HepG2 (cell line): ENCODE measurements around the gene ABHD2. TPM values are rescaled to one million over a fixed set of nuclear protein-coding genes. Genes with fewer than 3 reads are reported as not detected.

Experiments
- BRD4 ChIP-seq: sonication (generic); formaldehyde crosslinking; IDR thresholded peaks from 2 replicates; pipeline ENCODE4 v1.4.0; 2020; ENCODE audit warnings: missing genetic modification reagents
- DBP ChIP-seq: sonication (generic); formaldehyde crosslinking; IDR thresholded peaks from 2 replicates; pipeline ENCODE4 v1.4.0; 2020; ENCODE audit warnings: missing genetic modification reagents; ENCODE audit errors: not compliant biosample characterization
- EHMT2 ChIP-seq: fragments of 200-600 bp; sonication (generic); IDR thresholded peaks from 2 replicates; pipeline ENCODE4 v1.7.0; 2017; ENCODE audit warnings: antibody characterized with exemption, low read depth, low read length, borderline replicate concordance
- GPN1 ChIP-seq: sonication (generic); formaldehyde crosslinking; IDR thresholded peaks from 2 replicates; pipeline ENCODE4 v1.5.1; 2020; ENCODE audit warnings: missing genetic modification reagents, borderline replicate concordance
- HNRNPH1 ChIP-seq: fragments of 200-400 bp; formaldehyde crosslinking; optimal IDR thresholded peaks from 2 replicates; pipeline ENCODE3; 2017; ENCODE audit warnings: mild to moderate bottlenecking, low read depth, low read length
- JARID2 ChIP-seq: sonication (generic); formaldehyde crosslinking; IDR thresholded peaks from 2 replicates; pipeline ENCODE4 v1.8.1; 2023; ENCODE audit warnings: missing genetic modification reagents, inconsistent platforms; ENCODE audit not compliant: insufficient replicate concordance
- KDM3A ChIP-seq: IDR thresholded peaks from 2 replicates; pipeline ENCODE4 v1.6.1; 2018; ENCODE audit warnings: low read depth, missing compliant biosample characterization
- MYPOP ChIP-seq: sonication (generic); formaldehyde crosslinking; IDR thresholded peaks from 2 replicates; pipeline ENCODE4 v1.8.1; 2023; ENCODE audit warnings: mild to moderate bottlenecking, moderate library complexity, missing genetic modification reagents
- NCOR1 ChIP-seq: fragments of 200-600 bp; sonication (generic); IDR thresholded peaks from 2 replicates; pipeline ENCODE4 v1.7.0; 2017; ENCODE audit warnings: antibody characterized with exemption, low read length, borderline replicate concordance
- NFRKB ChIP-seq: fragments of 450-650 bp; IDR thresholded peaks from 2 replicates; pipeline ENCODE4 v1.6.1; 2017
- RBM39 ChIP-seq: fragments of 200-400 bp; formaldehyde crosslinking; IDR thresholded peaks from one replicate; pipeline ENCODE4 v1.6.1; 2018; ENCODE audit warnings: antibody characterized with exemption, mild to moderate bottlenecking, low read depth, low read length; ENCODE audit not compliant: poor library complexity, severe bottlenecking
- RCOR2 ChIP-seq: IDR thresholded peaks from 2 replicates; pipeline ENCODE4 v1.6.1; 2016; ENCODE audit warnings: missing biosample characterization, missing genetic modification reagents
- RFXAP ChIP-seq: sonication (generic); formaldehyde crosslinking; IDR thresholded peaks from 2 replicates; pipeline ENCODE4 v1.4.0; 2020; ENCODE audit warnings: missing genetic modification reagents, borderline replicate concordance
- THYN1 ChIP-seq: sonication (generic); formaldehyde crosslinking; IDR thresholded peaks from 2 replicates; pipeline ENCODE4 v1.8.1; 2023; ENCODE audit warnings: low read depth, mild to moderate bottlenecking, moderate library complexity, missing genetic modification reagents, borderline replicate concordance
- TOPORS ChIP-seq: sonication (generic); formaldehyde crosslinking; IDR thresholded peaks from 2 replicates; pipeline ENCODE4 v1.8.0; 2023; ENCODE audit warnings: mild to moderate bottlenecking, missing genetic modification reagents
- U2AF2 ChIP-seq: fragments of 200-400 bp; formaldehyde crosslinking; IDR thresholded peaks from 2 replicates; pipeline ENCODE4 v1.6.1; 2017; ENCODE audit warnings: low read depth, mild to moderate bottlenecking, low read length
- ZBTB38 ChIP-seq: sonication (generic); formaldehyde crosslinking; IDR thresholded peaks from 2 replicates; pipeline ENCODE4 v1.5.1; 2020; ENCODE audit warnings: mild to moderate bottlenecking, missing genetic modification reagents
- ZFX ChIP-seq: sonication (generic); formaldehyde crosslinking; IDR thresholded peaks from 2 replicates; pipeline ENCODE4 v1.4.0; 2020; ENCODE audit warnings: mild to moderate bottlenecking, low read depth, missing genetic modification reagents, moderate library complexity
- ZNF101 ChIP-seq: sonication (generic); formaldehyde crosslinking; IDR thresholded peaks from 2 replicates; pipeline ENCODE4 v1.4.0; 2020; ENCODE audit warnings: mild to moderate bottlenecking, low read depth, missing genetic modification reagents, borderline replicate concordance
- ZNF558 ChIP-seq: sonication (generic); formaldehyde crosslinking; IDR thresholded peaks from 2 replicates; pipeline ENCODE4 v1.9.0; 2022; ENCODE audit warnings: mild to moderate bottlenecking, missing genetic modification reagents, borderline replicate concordance
- ZNF75D ChIP-seq: sonication (generic); formaldehyde crosslinking; IDR thresholded peaks from 2 replicates; pipeline ENCODE4 v1.8.1; 2023; ENCODE audit warnings: missing genetic modification reagents, mild to moderate bottlenecking, borderline replicate concordance
- polyA plus RNA-seq, 8 experiments: library from polyadenylated mRNA; depleted of rRNA in 3 of 8; stranded (reverse) in 7 of 8; unstranded in 1 of 8; fragments of >200 nt; fragmentation: Illumina TruSeq in 4 of 8; extraction: Trizol in 4 of 8; gene quantifications; 2 replicates each; pipeline versions ENCODE4 v1.2.1 to v1.2.3, GENCODE V29; 2011 to 2016; ENCODE audit warnings: low read depth in 4 of 8, missing spikeins in 1 of 8, mixed read lengths in 1 of 8; ENCODE audit not compliant: insufficient read depth in 1 of 8
- total RNA-seq, 5 experiments: library from RNA; depleted of rRNA; stranded (reverse); fragments of >200 nt; fragmentation: Illumina TruSeq; extraction: Trizol; gene quantifications; 2 replicates each; pipeline ENCODE4 v1.2.3, GENCODE V29; 2016; ENCODE audit warnings: low read depth in 1 of 5
- TF ChIP-seq, protein P1 (sequence below), 2 experiments: sonication (generic) in 1 of 2; formaldehyde crosslinking in 1 of 2; IDR thresholded peaks; 2 replicates each; pipeline versions ENCODE4 v1.4.0 to v1.6.1; 2018 to 2020; ENCODE audit warnings: missing genetic modification reagents in 2 of 2, borderline replicate concordance in 1 of 2, low read depth in 1 of 2, mild to moderate bottlenecking in 1 of 2, missing biosample characterization in 1 of 2
- TF ChIP-seq, protein P2 (sequence below): IDR thresholded peaks from 2 replicates; pipeline ENCODE4 v1.6.1; 2016
- TF ChIP-seq, protein P3 (sequence below): sonication (generic); formaldehyde crosslinking; IDR thresholded peaks from 2 replicates; pipeline ENCODE4 v1.5.1; 2020; ENCODE audit warnings: mild to moderate bottlenecking, moderate library complexity, missing genetic modification reagents

ABHD2 gene
- total and polyA plus RNA-seq, 2 of the 13 experiments (the other 11 are each of a cell fraction or from before 2014, with no cell fraction given), result 14.8 to 22.4 TPM

GRCh38 chr15:89137926-89138325 is 49.7 kb downstream of the ABHD2 start (continued):
- no peak for TF ChIP-seq KDM3A (CRISPR knock-in tag)
- no peak for TF ChIP-seq GPN1 (CRISPR knock-in tag)
- no peak for TF ChIP-seq RCOR2
- TF ChIP-seq, protein P1, sequence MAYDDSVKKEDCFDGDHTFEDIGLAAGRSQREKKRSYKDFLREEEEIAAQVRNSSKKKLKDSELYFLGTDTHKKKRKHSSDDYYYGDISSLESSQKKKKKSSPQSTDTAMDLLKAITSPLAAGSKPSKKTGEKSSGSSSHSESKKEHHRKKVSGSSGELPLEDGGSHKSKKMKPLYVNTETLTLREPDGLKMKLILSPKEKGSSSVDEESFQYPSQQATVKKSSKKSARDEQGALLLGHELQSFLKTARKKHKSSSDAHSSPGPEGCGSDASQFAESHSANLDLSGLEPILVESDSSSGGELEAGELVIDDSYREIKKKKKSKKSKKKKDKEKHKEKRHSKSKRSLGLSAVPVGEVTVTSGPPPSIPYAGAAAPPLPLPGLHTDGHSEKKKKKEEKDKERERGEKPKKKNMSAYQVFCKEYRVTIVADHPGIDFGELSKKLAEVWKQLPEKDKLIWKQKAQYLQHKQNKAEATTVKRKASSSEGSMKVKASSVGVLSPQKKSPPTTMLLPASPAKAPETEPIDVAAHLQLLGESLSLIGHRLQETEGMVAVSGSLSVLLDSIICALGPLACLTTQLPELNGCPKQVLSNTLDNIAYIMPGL (CRISPR knock-in tag; IDR thresholded peaks at IDR 0.05; ENCODE audit: borderline replicate concordance in 1 of 2, low read depth in 1 of 2), result no peak; a peak in 1 of 4 replicates
- TF ChIP-seq DBP, result no peak
- no peak for TF ChIP-seq NCOR1
- no peak for TF ChIP-seq RFXAP (CRISPR knock-in tag)
- no peak for TF ChIP-seq RBM39
- TF ChIP-seq ZNF558 (CRISPR knock-in tag), result no peak
- TF ChIP-seq, protein P2, sequence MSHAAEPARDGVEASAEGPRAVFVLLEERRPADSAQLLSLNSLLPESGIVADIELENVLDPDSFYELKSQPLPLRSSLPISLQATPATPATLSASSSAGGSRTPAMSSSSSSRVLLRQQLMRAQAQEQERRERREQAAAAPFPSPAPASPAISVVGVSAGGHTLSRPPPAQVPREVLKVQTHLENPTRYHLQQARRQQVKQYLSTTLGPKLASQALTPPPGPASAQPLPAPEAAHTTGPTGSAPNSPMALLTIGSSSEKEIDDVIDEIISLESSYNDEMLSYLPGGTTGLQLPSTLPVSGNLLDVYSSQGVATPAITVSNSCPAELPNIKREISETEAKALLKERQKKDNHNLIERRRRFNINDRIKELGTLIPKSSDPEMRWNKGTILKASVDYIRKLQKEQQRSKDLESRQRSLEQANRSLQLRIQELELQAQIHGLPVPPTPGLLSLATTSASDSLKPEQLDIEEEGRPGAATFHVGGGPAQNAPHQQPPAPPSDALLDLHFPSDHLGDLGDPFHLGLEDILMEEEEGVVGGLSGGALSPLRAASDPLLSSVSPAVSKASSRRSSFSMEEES (CRISPR knock-in tag), result no peak
- 0 out of 2 replicates have a peak, but pooled peaks have one; percentile 40 for TF ChIP-seq ZFX (CRISPR knock-in tag)
- TF ChIP-seq EHMT2, result no peak
- TF ChIP-seq U2AF2, result no peak
- TF ChIP-seq ZNF75D, result no peak
- TF ChIP-seq ZNF101, result no peak
- TF ChIP-seq THYN1 (CRISPR knock-in tag), result no peak
- TF ChIP-seq HNRNPH1, result no peak
- TF ChIP-seq, protein P3, sequence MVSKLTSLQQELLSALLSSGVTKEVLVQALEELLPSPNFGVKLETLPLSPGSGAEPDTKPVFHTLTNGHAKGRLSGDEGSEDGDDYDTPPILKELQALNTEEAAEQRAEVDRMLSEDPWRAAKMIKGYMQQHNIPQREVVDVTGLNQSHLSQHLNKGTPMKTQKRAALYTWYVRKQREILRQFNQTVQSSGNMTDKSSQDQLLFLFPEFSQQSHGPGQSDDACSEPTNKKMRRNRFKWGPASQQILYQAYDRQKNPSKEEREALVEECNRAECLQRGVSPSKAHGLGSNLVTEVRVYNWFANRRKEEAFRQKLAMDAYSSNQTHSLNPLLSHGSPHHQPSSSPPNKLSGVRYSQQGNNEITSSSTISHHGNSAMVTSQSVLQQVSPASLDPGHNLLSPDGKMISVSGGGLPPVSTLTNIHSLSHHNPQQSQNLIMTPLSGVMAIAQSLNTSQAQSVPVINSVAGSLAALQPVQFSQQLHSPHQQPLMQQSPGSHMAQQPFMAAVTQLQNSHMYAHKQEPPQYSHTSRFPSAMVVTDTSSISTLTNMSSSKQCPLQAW (CRISPR knock-in tag), result 0 out of 2 replicates have a peak, but pooled peaks have one; percentile 17
- no peak for TF ChIP-seq TOPORS (CRISPR knock-in tag)
- TF ChIP-seq ZBTB38, result no peak
- no peak for TF ChIP-seq MYPOP (CRISPR knock-in tag)
- TF ChIP-seq NFRKB, result no peak
- TF ChIP-seq JARID2 (CRISPR knock-in tag), result no peak
- TF ChIP-seq BRD4 (CRISPR knock-in tag), result 0 out of 2 replicates have a peak, but pooled peaks have one; percentile 58
